NT2/D1 (cell line): ENCODE results near the gene RABGAP1.

Experiments used
- SUZ12 ChIP-seq: IDR thresholded peaks from 2 replicates; pipeline ENCODE4 v1.6.1; 2011; ENCODE audit not compliant: insufficient read length, insufficient read depth; ENCODE audit errors: extremely low read depth
- YY1 ChIP-seq: IDR thresholded peaks from 2 replicates; pipeline ENCODE4 v1.6.1; 2011; ENCODE audit not compliant: insufficient read length, insufficient read depth

- TF ChIP-seq SUZ12 (no peak), YY1 (no peak)
Observed at GRCh38 chr9:123028136-123028535, 87.3 kb downstream of the RABGAP1 start.
